GM23338 (cell line): Measurements from ENCODE around the gene CPLX3.

ENCODE experiments used
- CREB1 ChIP-seq: fragments of 250-450 bp; sonication (Bioruptor Pico); IDR thresholded peaks from 2 replicates; pipeline ENCODE4 v1.5.0; 2020; ENCODE audit warnings: low read depth, mild to moderate bottlenecking, moderate library complexity
- CTCF ChIP-seq, 2 experiments: fragments of 200-600 bp in 1 of 2; sonication (generic) in 1 of 2; conservative IDR thresholded peaks; 2 replicates each; pipeline versions ENCODE4 v1.5.1 to v1.6.1; 2016 to 2017; ENCODE audit warnings: antibody characterized with exemption in 2 of 2, low read depth in 2 of 2, mild to moderate bottlenecking in 2 of 2, moderate library complexity in 1 of 2
- EZH2 ChIP-seq: fragments of 200-600 bp; sonication (generic); IDR thresholded peaks from one replicate; pipeline ENCODE4 v1.8.0; 2017; ENCODE audit warnings: antibody characterized with exemption, mild to moderate bottlenecking, low read depth; ENCODE audit not compliant: unreplicated experiment
- EZH2phosphoT487 ChIP-seq: fragments of 200-600 bp; sonication (generic); IDR thresholded peaks from one replicate; pipeline ENCODE4 v1.8.1; 2018; ENCODE audit warnings: antibody characterized with exemption; ENCODE audit not compliant: unreplicated experiment
- JUNB ChIP-seq: IDR thresholded peaks from one replicate; pipeline ENCODE4 v1.6.1; 2016; ENCODE audit warnings: antibody characterized with exemption; ENCODE audit not compliant: unreplicated experiment
- NANOG ChIP-seq: IDR thresholded peaks from 2 replicates; pipeline ENCODE4 v1.6.1; 2016; ENCODE audit warnings: antibody characterized with exemption, borderline replicate concordance
- POLR2AphosphoS5 ChIP-seq: IDR thresholded peaks from 2 replicates; pipeline ENCODE4 v1.6.1; 2016; ENCODE audit warnings: antibody characterized with exemption, low read depth
- REST ChIP-seq: IDR thresholded peaks from one replicate; pipeline ENCODE4 v1.6.1; 2018; ENCODE audit warnings: antibody characterized with exemption; ENCODE audit not compliant: unreplicated experiment

DNA sequence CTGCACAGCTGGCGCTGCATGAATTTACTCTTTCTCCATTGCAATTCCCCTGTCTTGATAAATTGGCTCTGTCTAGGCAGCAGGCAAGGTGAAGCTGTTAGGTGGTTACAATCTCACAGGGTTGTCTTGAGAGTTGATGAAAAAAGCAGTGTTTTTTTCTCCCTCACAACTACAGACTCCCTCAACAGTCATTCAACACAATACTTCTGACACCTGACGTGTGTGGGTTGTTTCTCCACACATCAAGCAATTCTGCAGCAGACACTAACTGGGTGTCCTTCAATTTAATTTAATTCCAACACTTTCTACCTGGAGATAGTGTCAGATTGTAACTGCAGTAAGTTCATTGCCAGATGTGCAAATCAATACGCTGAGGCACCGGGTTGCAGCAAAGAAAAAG is 51.8 kb downstream of the CPLX3 start:
- TF ChIP-seq POLR2AphosphoS5 (no peak), REST (no peak), EZH2phosphoT487 (no peak), CTCF (conservative IDR thresholded peaks at IDR 0.05; ENCODE audit: low read depth in 2 of 2) (no peak), JUNB (no peak), EZH2 (no peak), NANOG (no peak), CREB1 (no peak)
